ENCODE data around the gene DLG5. TPM values are rescaled to one million over a fixed set of nuclear protein-coding genes. Genes with fewer than 3 reads are reported as not detected.
A peak's percentile ranks its signal among the peaks of the same experiment; 100 is the strongest.

DLG5 gene
- total RNA-seq, 2 experiments from 2014 or later: 3.0 to 4.8 TPM

- CTCF ChIA-PET: no interaction called here
- H3K9me3 Mint-ChIP-seq (ENCODE audit: low read depth): no peaks in the 10 kb centered on the region
- DNase-seq (no peak), ATAC-seq (no peak)
- peaks cover 7% of the 10 kb centered on the region for H3K27me3 Mint-ChIP-seq
- no peaks in the 10 kb centered on the region for H3K4me1 Mint-ChIP-seq
- H3K27ac Mint-ChIP-seq: no peak overlapping the region
- H3K36me3 Mint-ChIP-seq: no peaks in the 10 kb centered on the region
- H3K4me3 Mint-ChIP-seq: no peak overlapping the region
Observed at GRCh38 chr10:77886795-77887355, 39.7 kb downstream of the DLG5 start.

- CTCF ChIA-PET: no interaction called here
- ATAC-seq (no peak), DNase-seq (no peak)
- no peaks in the 10 kb centered on the region for H3K4me1 Mint-ChIP-seq
- no peak overlapping the region for H3K27ac Mint-ChIP-seq
- no peaks in the 10 kb centered on the region for H3K9me3 Mint-ChIP-seq (ENCODE audit: low read depth)
- peaks cover 7% of the 10 kb centered on the region for H3K27me3 Mint-ChIP-seq
- H3K4me3 Mint-ChIP-seq: no peak overlapping the region
- H3K36me3 Mint-ChIP-seq: no peaks in the 10 kb centered on the region
Observed at GRCh38 chr10:77884181-77884580, 42.4 kb downstream of the DLG5 start.

- Mint-ChIP-seq H3K9me3 (ENCODE audit: low read depth) (no peaks in the 10 kb centered on the region), H3K27ac (no peak overlapping the region), H3K27me3 (peaks cover 7% of the 10 kb centered on the region), H3K4me3 (no peak overlapping the region), H3K36me3 (no peaks in the 10 kb centered on the region), H3K4me1 (peaks cover 2% of the 10 kb centered on the region)
- CTCF ChIA-PET: no interaction called here
- no peak for DNase-seq
- ATAC-seq: no peak
Observed at GRCh38 chr10:77881636-77882035, 44.9 kb downstream of the DLG5 start.

GRCh38 chr10:77881222-77881621, 45.3 kb downstream of the DLG5 start:
- CTCF ChIA-PET: no interaction called here

GRCh38 chr10:77879710-77880109, 46.8 kb downstream of the DLG5 start:
- DNase-seq (no peak), ATAC-seq (no peak)
- Mint-ChIP-seq H3K4me3 (no peak overlapping the region), H3K36me3 (no peaks in the 10 kb centered on the region), H3K27me3 (peaks cover 3% of the 10 kb centered on the region), H3K9me3 (ENCODE audit: low read depth) (no peaks in the 10 kb centered on the region), H3K27ac (no peak overlapping the region), H3K4me1 (peaks cover 2% of the 10 kb centered on the region)
- CTCF ChIA-PET: no interaction called here

More at GRCh38 chr10:77881222-77881621, 45.3 kb downstream of the DLG5 start:
- H3K27ac Mint-ChIP-seq: no peak overlapping the region
- DNase-seq: no peak
- no peak overlapping the region for H3K4me3 Mint-ChIP-seq
- peaks cover 2% of the 10 kb centered on the region for H3K4me1 Mint-ChIP-seq
- peaks cover 7% of the 10 kb centered on the region for H3K27me3 Mint-ChIP-seq
- H3K36me3 Mint-ChIP-seq: no peaks in the 10 kb centered on the region
- no peaks in the 10 kb centered on the region for H3K9me3 Mint-ChIP-seq (ENCODE audit: low read depth)
- ATAC-seq: no peak

- no peak overlapping the region for H3K27ac Mint-ChIP-seq
- no peak for ATAC-seq
Observed at GRCh38 chr10:77879065-77879464, 47.5 kb downstream of the DLG5 start.

GRCh38 chr10:77877441-77878344, 48.9 kb downstream of the DLG5 start:
- H3K27ac Mint-ChIP-seq: no peak overlapping the region
- peaks cover 20% of the 10 kb centered on the region for H3K4me1 Mint-ChIP-seq
- H3K9me3 Mint-ChIP-seq (ENCODE audit: low read depth): no peaks in the 10 kb centered on the region
- ATAC-seq (peak; percentile 27), DNase-seq (peak; percentile 43)
- no peak overlapping the region for H3K4me3 Mint-ChIP-seq
- H3K27me3 Mint-ChIP-seq: peaks cover 3% of the 10 kb centered on the region
- no peaks in the 10 kb centered on the region for H3K36me3 Mint-ChIP-seq
- CTCF ChIA-PET: no interaction called here

More at GRCh38 chr10:77879065-77879464, 47.5 kb downstream of the DLG5 start:
- peaks cover 3% of the 10 kb centered on the region for H3K27me3 Mint-ChIP-seq
- H3K4me1 Mint-ChIP-seq: peaks cover 9% of the 10 kb centered on the region
- no peak for DNase-seq
- no peak overlapping the region for H3K4me3 Mint-ChIP-seq
- no peaks in the 10 kb centered on the region for H3K9me3 Mint-ChIP-seq (ENCODE audit: low read depth)
- CTCF ChIA-PET: no interaction called here
- H3K36me3 Mint-ChIP-seq: no peaks in the 10 kb centered on the region

- H3K4me1 Mint-ChIP-seq: peaks cover 20% of the 10 kb centered on the region
- H3K36me3 Mint-ChIP-seq: no peaks in the 10 kb centered on the region
- H3K4me3 Mint-ChIP-seq: no peak overlapping the region
- CTCF ChIA-PET: no interaction called here
- ATAC-seq: no peak
- peaks cover 6% of the 10 kb centered on the region for H3K27me3 Mint-ChIP-seq
- DNase-seq: no peak
- H3K9me3 Mint-ChIP-seq (ENCODE audit: low read depth): no peaks in the 10 kb centered on the region
- H3K27ac Mint-ChIP-seq: no peak overlapping the region
Observed at GRCh38 chr10:77875730-77876129, 50.8 kb downstream of the DLG5 start.

GRCh38 chr10:77874872-77875271, 51.7 kb downstream of the DLG5 start:
- DNase-seq: no peak
- H3K4me3 Mint-ChIP-seq: no peak overlapping the region
- H3K27me3 Mint-ChIP-seq: peaks cover 6% of the 10 kb centered on the region
- no peaks in the 10 kb centered on the region for H3K9me3 Mint-ChIP-seq (ENCODE audit: low read depth)
- no peaks in the 10 kb centered on the region for H3K36me3 Mint-ChIP-seq
- no peak overlapping the region for H3K27ac Mint-ChIP-seq
- CTCF ChIA-PET: no interaction called here
- peaks cover 20% of the 10 kb centered on the region for H3K4me1 Mint-ChIP-seq
- ATAC-seq: no peak

GRCh38 chr10:77873536-77874380, 52.8 kb downstream of the DLG5 start:
- ATAC-seq (peak; percentile 91), DNase-seq (peak; percentile 81)
- Mint-ChIP-seq H3K9me3 (ENCODE audit: low read depth) (no peaks in the 10 kb centered on the region), H3K36me3 (no peaks in the 10 kb centered on the region), H3K4me3 (no peak overlapping the region), H3K4me1 (peaks cover 20% of the 10 kb centered on the region), H3K27ac (peak overlapping the region; percentile 72), H3K27me3 (peaks cover 3% of the 10 kb centered on the region)
- CTCF ChIA-PET: interaction anchor here (1.0 to 1.1 kb wide), 2 partner anchors 27 to 163 kb away, joined by 3 to 4 read pairs; no protein-coding TSS in a partner anchor

- CTCF ChIA-PET: interaction anchor here (1.0 to 1.1 kb wide), 2 partner anchors 26 to 162 kb away, joined by 3 to 4 read pairs; no protein-coding TSS in a partner anchor
- ATAC-seq (no peak), DNase-seq (no peak)
- Mint-ChIP-seq H3K4me1 (peaks cover 20% of the 10 kb centered on the region), H3K27ac (no peak overlapping the region), H3K27me3 (peaks cover 3% of the 10 kb centered on the region), H3K4me3 (no peak overlapping the region), H3K9me3 (ENCODE audit: low read depth) (no peaks in the 10 kb centered on the region), H3K36me3 (no peaks in the 10 kb centered on the region)
Observed at GRCh38 chr10:77872947-77873535, 53.5 kb downstream of the DLG5 start.

- CTCF ChIA-PET: interaction anchor here (1.0 kb wide), 1 partner anchor 25 kb away, joined by 4 read pairs; no protein-coding TSS in a partner anchor
- H3K4me1 Mint-ChIP-seq: peaks cover 18% of the 10 kb centered on the region
- no peak overlapping the region for H3K27ac Mint-ChIP-seq
- H3K36me3 Mint-ChIP-seq: no peaks in the 10 kb centered on the region
- ATAC-seq: no peak
- H3K9me3 Mint-ChIP-seq (ENCODE audit: low read depth): no peaks in the 10 kb centered on the region
- DNase-seq: no peak
- peaks cover 3% of the 10 kb centered on the region for H3K27me3 Mint-ChIP-seq
- no peak overlapping the region for H3K4me3 Mint-ChIP-seq
Observed at GRCh38 chr10:77872151-77872946, 54.2 kb downstream of the DLG5 start.

Measured in activated CD8-positive, alpha-beta memory T cell treated with anti-CD3 and anti-CD28 coated beads, Interleukin-2, amount 10 ng/mL, durations not matched to agents 7 days and 5 days (primary cell).